IMR-90 (cell line): ENCODE measurements around the gene L3MBTL2. TPM values are rescaled to one million over a fixed set of nuclear protein-coding genes. Genes with fewer than 3 reads are reported as not detected.

Experiments used
- ATAC-seq: fragments of 200-7000 bp; cut with Tn5 transposase; 2 replicates; pipeline ENCODE4 v1.9.1; 2020; ENCODE audit warnings: low read depth, mild to moderate bottlenecking, moderate library complexity
- BruUV-seq: library from RNA; stranded (reverse); fragments of 400-500 nt; replicated peaks from 2 replicates; lab custom pipeline; 2021; lab: Mats Ljungman, UMichigan
- CTCF ChIA-PET: fragments of 300-600 bp; formaldehyde crosslinking; extraction: SDS; loops from one replicate; lab custom pipeline; 2021; ENCODE audit warnings: antibody characterized with exemption; lab: Yijun Ruan, JAX
- POLR2A ChIA-PET: fragments of 300-600 bp; sonication (Branson Sonifier 250); formaldehyde crosslinking; loops from one replicate; lab custom pipeline; 2022; ENCODE audit warnings: antibody characterized with exemption; ENCODE audit not compliant: unreplicated experiment; lab: Charles Lee
- DNase-seq: peaks from one replicate; pipeline ENCODE4 v3.0.0; 2013
- H2AFZ ChIP-seq: replicated peaks from 2 replicates; pipeline ENCODE3; 2013; ENCODE audit warnings: low read length, mild to moderate bottlenecking; ENCODE audit not compliant: poor library complexity
- H2AK5ac ChIP-seq: 2 replicates; pipeline ENCODE4 v1.6.1; 2013; ENCODE audit warnings: low read depth, low read length, inconsistent platforms
- H2AK9ac ChIP-seq: replicated peaks from 2 replicates; pipeline ENCODE3; 2013; ENCODE audit warnings: mild to moderate bottlenecking, low read depth, low read length, moderate library complexity; ENCODE audit not compliant: poor library complexity
- H2BK120ac ChIP-seq: 2 replicates; pipeline ENCODE4 v1.6.1; 2013; ENCODE audit warnings: low read depth, low read length, inconsistent platforms
- H2BK15ac ChIP-seq: 3 replicates; pipeline ENCODE4 v1.6.1; 2013; ENCODE audit warnings: low read depth, low read length, inconsistent platforms
- H2BK20ac ChIP-seq: 2 replicates; pipeline ENCODE4 v1.6.1; 2013; ENCODE audit warnings: low read depth, mild to moderate bottlenecking, inconsistent platforms, low read length, moderate library complexity
- H2BK5ac ChIP-seq: 2 replicates; pipeline ENCODE4 v1.6.1; 2013; ENCODE audit warnings: mild to moderate bottlenecking, low read depth, low read length, inconsistent platforms; ENCODE audit not compliant: poor library complexity, severe bottlenecking
- H3K14ac ChIP-seq: replicated peaks from 2 replicates; pipeline ENCODE4 v1.6.1; 2013; ENCODE audit warnings: low read depth, low read length, inconsistent platforms
- H3K18ac ChIP-seq: 2 replicates; pipeline ENCODE4 v1.6.1; 2013; ENCODE audit warnings: low read depth, low read length, control low read depth
- H3K23ac ChIP-seq: 2 replicates; pipeline ENCODE4 v1.6.1; 2013; ENCODE audit warnings: low read depth, low read length, inconsistent platforms
- H3K27ac ChIP-seq: 2 replicates; pipeline ENCODE4 v1.5.1; 2013; ENCODE audit warnings: mild to moderate bottlenecking, control low read depth, low read length; ENCODE audit not compliant: insufficient read depth
- H3K27me3 ChIP-seq: 2 replicates; pipeline ENCODE4 v1.6.1; 2013; ENCODE audit warnings: low read length; ENCODE audit not compliant: control insufficient read depth, insufficient read depth
- H3K36me3 ChIP-seq: 2 replicates; pipeline ENCODE4 v1.6.1; 2013; ENCODE audit warnings: low read length, mixed read lengths; ENCODE audit not compliant: control insufficient read depth, insufficient read depth
- H3K4ac ChIP-seq: 2 replicates; pipeline ENCODE4 v1.6.1; 2013; ENCODE audit warnings: low read depth, low read length, inconsistent platforms
- H3K4me1 ChIP-seq: 2 replicates; pipeline ENCODE4 v1.6.1; 2013; ENCODE audit warnings: low read length, mixed read lengths; ENCODE audit not compliant: control insufficient read depth, insufficient read depth
- H3K4me2 ChIP-seq: 2 replicates; pipeline ENCODE4 v1.6.1; 2013; ENCODE audit warnings: low read depth, mild to moderate bottlenecking, control low read depth, low read length, moderate library complexity
- H3K4me3 ChIP-seq: 2 replicates; pipeline ENCODE4 v1.5.1; 2013; ENCODE audit warnings: low read depth, mild to moderate bottlenecking, control low read depth, low read length, moderate library complexity; ENCODE audit not compliant: insufficient read depth
- H3K56ac ChIP-seq: 2 replicates; pipeline ENCODE4 v1.6.1; 2013; ENCODE audit warnings: low read length, inconsistent platforms; ENCODE audit not compliant: insufficient read depth; ENCODE audit errors: extremely low read depth
- H3K79me1 ChIP-seq, 2 experiments: 2 replicates each; pipeline ENCODE4 v1.6.1; 2013; ENCODE audit warnings: low read length in 2 of 2, inconsistent platforms in 1 of 2, low read depth in 1 of 2
- H3K9ac ChIP-seq: 2 replicates; pipeline ENCODE4 v1.6.1; 2013; ENCODE audit warnings: low read depth, low read length, control low read depth
- H3K9me1 ChIP-seq: 2 replicates; pipeline ENCODE4 v1.6.1; 2013; ENCODE audit warnings: low read length, inconsistent platforms; ENCODE audit not compliant: insufficient read depth
- H3K9me3 ChIP-seq: 2 replicates; pipeline ENCODE4 v1.6.1; 2013; ENCODE audit warnings: low read length; ENCODE audit not compliant: control insufficient read depth, insufficient read depth
- H4K20me1 ChIP-seq: 2 replicates; pipeline ENCODE4 v1.6.1; 2013; ENCODE audit warnings: low read length, inconsistent platforms; ENCODE audit not compliant: insufficient read depth
- H4K5ac ChIP-seq: 2 replicates; pipeline ENCODE4 v1.6.1; 2013; ENCODE audit warnings: mild to moderate bottlenecking, low read depth, low read length, control low read depth
- H4K8ac ChIP-seq, 2 experiments: 2 replicates each; pipeline ENCODE4 v1.6.1; 2013; ENCODE audit warnings: low read depth in 2 of 2, low read length in 2 of 2, control low read depth in 1 of 2, inconsistent platforms in 1 of 2
- H4K91ac ChIP-seq: 2 replicates; pipeline ENCODE4 v1.6.1; 2013; ENCODE audit warnings: low read depth, low read length, inconsistent platforms; ENCODE audit not compliant: insufficient read depth
- BHLHE40 ChIP-seq: fragments of 150-350 bp; IDR thresholded peaks from 2 replicates; pipeline ENCODE4 v1.6.1; 2016; ENCODE audit warnings: mild to moderate bottlenecking, low read depth, low read length
- CHD1 ChIP-seq: IDR thresholded peaks from 2 replicates; pipeline ENCODE4 v1.6.1; 2012; ENCODE audit warnings: low read depth, low read length, improper control_type of control experiment
- CTCF ChIP-seq: conservative IDR thresholded peaks from 2 replicates; pipeline ENCODE4 v1.5.1; 2012; ENCODE audit warnings: mild to moderate bottlenecking, low read depth, low read length, improper control_type of control experiment
- ELK1 ChIP-seq: fragments of 150-350 bp; IDR thresholded peaks from 2 replicates; pipeline ENCODE4 v1.6.1; 2016; ENCODE audit warnings: low read depth, mild to moderate bottlenecking, low read length, moderate library complexity, borderline replicate concordance
- FOS ChIP-seq: fragments of 150-350 bp; IDR thresholded peaks from 2 replicates; pipeline ENCODE4 v1.6.1; 2016; ENCODE audit warnings: low read depth, low read length
- MAZ ChIP-seq: IDR thresholded peaks from 2 replicates; pipeline ENCODE4 v1.6.1; 2012; ENCODE audit warnings: low read depth, mild to moderate bottlenecking, low read length, improper control_type of control experiment, moderate library complexity, borderline replicate concordance
- MXI1 ChIP-seq: IDR thresholded peaks from 2 replicates; pipeline ENCODE4 v1.6.1; 2012; ENCODE audit warnings: low read depth, mild to moderate bottlenecking, low read length, moderate library complexity, borderline replicate concordance
- NFE2L2 ChIP-seq: fragments of 150-350 bp; IDR thresholded peaks from 2 replicates; pipeline ENCODE4 v1.6.1; 2016; ENCODE audit warnings: low read depth, mild to moderate bottlenecking, low read length
- POLR2A ChIP-seq: IDR thresholded peaks from 2 replicates; pipeline ENCODE4 v1.6.1; 2012; ENCODE audit warnings: mild to moderate bottlenecking, low read depth, low read length
- RCOR1 ChIP-seq: IDR thresholded peaks from 2 replicates; pipeline ENCODE4 v1.6.1; 2012; ENCODE audit warnings: mild to moderate bottlenecking, low read length, improper control_type of control experiment; ENCODE audit not compliant: insufficient replicate concordance
- RFX5 ChIP-seq: IDR thresholded peaks from 2 replicates; pipeline ENCODE4 v1.8.0; 2012; ENCODE audit warnings: low read depth, mild to moderate bottlenecking, low read length, moderate library complexity
- SMC3 ChIP-seq: fragments of 150-350 bp; IDR thresholded peaks from 2 replicates; pipeline ENCODE4 v1.6.1; 2016; ENCODE audit warnings: low read depth, mild to moderate bottlenecking, antibody characterized with exemption, low read length, moderate library complexity
- USF2 ChIP-seq: fragments of 150-350 bp; IDR thresholded peaks from 2 replicates; pipeline ENCODE4 v1.6.1; 2017; ENCODE audit warnings: mild to moderate bottlenecking, antibody characterized with exemption, low read length, low read depth
- WGBS, 2 experiments: methylation state at CpG; one replicate each; pipeline versions ENCODE4 v1.1.5 to v1.1.7; 2013; ENCODE audit warnings: missing lambda C conversion rate in 2 of 2; ENCODE audit not compliant: insufficient read length in 1 of 2; ENCODE audit errors: extremely low coverage in 2 of 2; 5-methylcytosine and 5-hydroxymethylcytosine counted together
- dilution Hi-C: fragments of 300-500 bp; cut with HindIII; formaldehyde crosslinking; loops from one replicate; pipeline ENCODE4 v1.14.3; 2018; ENCODE audit warnings: low sequenced_read_pairs; ENCODE audit not compliant: unreplicated experiment
- in situ Hi-C: fragments of 300-500 bp; cut with MboI; formaldehyde crosslinking; loops from 3 replicates; pipeline ENCODE4 v1.14.3; 2019; ENCODE audit warnings: low sequenced_read_pairs, inconsistent platforms, mixed read lengths
- intact Hi-C: fragments of 100-400 bp; cut with micrococcal nuclease; formaldehyde crosslinking; loops from 2 replicates; pipeline ENCODE4 v1.10.0; 2022
- polyA plus RNA-seq, 3 experiments: library from polyadenylated mRNA; depleted of rRNA; stranded (reverse); fragments of >200 nt; gene quantifications; 2 replicates each; pipeline ENCODE4 v1.2.3, GENCODE V29; 2012; ENCODE audit warnings: low replicate concordance in 1 of 3
- total RNA-seq: library from RNA; depleted of rRNA; stranded (reverse); fragments of >200 nt; gene quantifications from 2 replicates; pipeline ENCODE4 v1.2.3, GENCODE V29; 2012

Gene L3MBTL2
- total and polyA plus RNA-seq, 2 of the 4 experiments (the other 2 are of a cell fraction) = 20.6 to 25.1 TPM

GRCh38 chr22:41204066-41204465, 1.0 kb upstream of the L3MBTL2 start:
- H4K91ac ChIP-seq = no peak overlapping the region
- no peaks in the 10 kb centered on the region; the same call in 1 of the 2 replicates for H3K4me1 ChIP-seq
- POLR2A ChIA-PET = no interaction called here
- no peak overlapping the region for H3K4me2 ChIP-seq
- no peak overlapping the region for H3K9ac ChIP-seq
- no peak overlapping the region for H3K56ac ChIP-seq
- peaks cover 9 to 27% of the 10 kb centered on the region in 2 experiments; a peak in 3 of 4 replicates for H3K79me1 ChIP-seq
- no peak overlapping the region for H2AK5ac ChIP-seq
- no peak overlapping the region for H2AK9ac ChIP-seq
- WGBS, 2 experiments = 85% methylated on average over 2 of the region's 6 CpGs; no CpG with 5 or more reads in 1 of the 2 experiments
- H2BK20ac ChIP-seq = no peak overlapping the region
- no peak overlapping the region for H3K18ac ChIP-seq
- no peak overlapping the region for H3K4ac ChIP-seq
- H4K20me1 ChIP-seq = no peaks in the 10 kb centered on the region
- H3K14ac ChIP-seq = no peak overlapping the region
- H3K23ac ChIP-seq = no peak overlapping the region
- in situ Hi-C loops (no loop called here), intact Hi-C loops (no loop called here), dilution Hi-C loops (no loop called here)
- no peak overlapping the region for H2BK5ac ChIP-seq
- H2AFZ ChIP-seq = no peak overlapping the region
- no TSS peak for BruUV-seq
- H4K8ac ChIP-seq = no peak overlapping the region
- CTCF ChIA-PET = no interaction called here
- no peak overlapping the region for H3K27ac ChIP-seq
- TF ChIP-seq RCOR1 (no peak), BHLHE40 (no peak), POLR2A (no peak), RFX5 (no peak), NFE2L2 (no peak), CTCF (no peak), MXI1 (no peak), FOS (no peak), ELK1 (no peak), MAZ (no peak), USF2 (no peak), SMC3 (no peak), CHD1 (no peak)
- H3K36me3 ChIP-seq = no peaks in the 10 kb centered on the region
- H2BK15ac ChIP-seq = no peak overlapping the region
- DNase-seq (no peak), ATAC-seq (no peak)
- H4K5ac ChIP-seq = no peak overlapping the region
- no peaks in the 10 kb centered on the region for H3K9me1 ChIP-seq
- H3K9me3 ChIP-seq = no peaks in the 10 kb centered on the region
- no peaks in the 10 kb centered on the region; the same call in 1 of the 2 replicates for H3K27me3 ChIP-seq
- H2BK120ac ChIP-seq = no peak overlapping the region
- no peak overlapping the region for H3K4me3 ChIP-seq
